ENCODE measurements around the gene RO60. TPM values are rescaled to one million over a fixed set of nuclear protein-coding genes. Genes with fewer than 3 reads are reported as not detected.

The RO60 gene
- total RNA-seq (2021; ENCODE audit: unreplicated experiment) = 74.8 TPM
- 15.2 TPM for polyA plus RNA-seq (2012; ENCODE audit: insufficient read length)
- Bru-seq, nascent RNA = percentile 91 among the genes with signal in this experiment
- percentile 97 among the genes with signal in this experiment for BruChase-seq, experiment 1, labeled RNA remaining after a 2-hour chase
- BruChase-seq, experiment 2, labeled RNA remaining after a 6-hour chase = percentile 99 among the genes with signal in this experiment
- long read RNA-seq, full-length matches to known transcripts = 103 of 131 reads
- long read RNA-seq, partial matches to known transcripts = 2 of 131 reads
- long read RNA-seq, other reads (novel, unspliced or antisense) = 26 of 131 reads

GRCh38 chr1:193059282-193060114 is at the start of gene RO60, which contains the start of gene UCHL5:
TSS of gene RO60 (plus strand) at chr1:193059612. CDS start at chr1:193069055, 9,443 bp downstream.
TSS of gene UCHL5 (minus strand) at chr1:193059360. CDS start at chr1:193059260, 100 bp downstream.
- Histone ChIP-seq H3K9me3 (ENCODE audit: control insufficient read depth, insufficient read depth, low read depth, low read length) (no peaks in the 10 kb centered on the region), H3K36me3 (ENCODE audit: control insufficient read depth, insufficient read depth, low read length) (peaks cover 22% of the 10 kb centered on the region), H3K4me3 (ENCODE audit: low read depth in 2 of 2, low read length in 2 of 2) (peak within 1 kb of the TSS; percentile 95), H3K27me3 (ENCODE audit: control insufficient read depth, insufficient read depth, low read length) (no peaks in the 10 kb centered on the region), H3K4me1 (ENCODE audit: control insufficient read depth, insufficient read depth, low read length) (peaks cover 19% of the 10 kb centered on the region), H3K27ac (ENCODE audit: low read length) (peak within 1 kb of the TSS; percentile 93)
- intact Hi-C loops (cut with micrococcal nuclease; ENCODE audit: unreplicated experiment) (no loop called here), in situ Hi-C loops (cut with HindIII; ENCODE audit: low pct_unique_long_range_greater_than_20kb, low sequenced_read_pairs) (no loop called here)
- peak; percentile 91 for DNase-seq (ENCODE audit: low read depth, low spot score)
- no TSS peak for BruUV-seq (replicated peaks)
- POLR2A ChIA-PET = interaction anchor here (0.8 kb wide), 1 partner anchor 11 kb away, joined by 3 read pairs; no protein-coding TSS in a partner anchor
- ATAC-seq = peak; percentile 97
- CTCF ChIA-PET = no interaction called here
- no peak for TF ChIP-seq CTCF (IDR thresholded peaks at IDR 0.05)
- peak; percentile 83 for TF ChIP-seq TCF7L2 (IDR thresholded peaks at IDR 0.05; ENCODE audit: low read depth, low read length)
- peak in 1 of 2 experiments; percentile 64; a peak in 1 of 4 replicates for TF ChIP-seq REST (IDR thresholded peaks at IDR 0.05; ENCODE audit: insufficient read depth in 1 of 2, low read depth in 2 of 2, low read length in 1 of 2)
- peak; percentile 91 for TF ChIP-seq POLR2AphosphoS5 (IDR thresholded peaks at IDR 0.05; ENCODE audit: low read depth, low read length)
- peak; percentile 94; the same call in 1 of the 2 replicates for TF ChIP-seq SIN3A (IDR thresholded peaks at IDR 0.05; ENCODE audit: borderline replicate concordance, insufficient read depth, low read depth, low read length)

- Histone ChIP-seq H3K27me3 (ENCODE audit: control insufficient read depth, insufficient read depth, low read length) (no peaks in the 10 kb centered on the region), H3K27ac (ENCODE audit: low read length) (no peak overlapping the region), H3K9me3 (ENCODE audit: control insufficient read depth, insufficient read depth, low read depth, low read length) (no peaks in the 10 kb centered on the region), H3K4me3 (ENCODE audit: low read depth in 2 of 2, low read length in 2 of 2) (no peak overlapping the region), H3K36me3 (ENCODE audit: control insufficient read depth, insufficient read depth, low read length) (peaks cover 5% of the 10 kb centered on the region), H3K4me1 (ENCODE audit: control insufficient read depth, insufficient read depth, low read length) (no peaks in the 10 kb centered on the region)
- ATAC-seq (no peak), DNase-seq (ENCODE audit: low read depth, low spot score) (no peak)
- intact Hi-C loops (cut with micrococcal nuclease; ENCODE audit: unreplicated experiment) = no loop called here
- BruUV-seq (replicated peaks) = no TSS peak
- no peak for TF ChIP-seq POLR2AphosphoS5 (IDR thresholded peaks at IDR 0.05; ENCODE audit: low read depth, low read length)
- no peak for TF ChIP-seq TCF7L2 (IDR thresholded peaks at IDR 0.05; ENCODE audit: low read depth, low read length)
- no peak for TF ChIP-seq REST (IDR thresholded peaks at IDR 0.05; ENCODE audit: insufficient read depth in 1 of 2, low read depth in 2 of 2, low read length in 1 of 2)
- TF ChIP-seq SIN3A (IDR thresholded peaks at IDR 0.05; ENCODE audit: borderline replicate concordance, insufficient read depth, low read depth, low read length) = no peak
- POLR2A ChIA-PET = no interaction called here
- CTCF ChIA-PET = no interaction called here
- in situ Hi-C loops (cut with HindIII; ENCODE audit: low pct_unique_long_range_greater_than_20kb, low sequenced_read_pairs) = no loop called here
Observed at GRCh38 chr1:193011406-193011805, 48.0 kb upstream of the RO60 start.
